ENCODE data around the gene CIAO3. TPM values are rescaled to one million over a fixed set of nuclear protein-coding genes. Genes with fewer than 3 reads are reported as not detected.

The CIAO3 gene
- total RNA-seq, 2 donors from 2014 or later, result 25.4 to 26.4 TPM

- H3K9me3 ChIP-seq, result no peaks in the 10 kb centered on the region
- H3K4me1 ChIP-seq, result peaks cover 30% of the 10 kb centered on the region
- TF ChIP-seq, protein P1, sequence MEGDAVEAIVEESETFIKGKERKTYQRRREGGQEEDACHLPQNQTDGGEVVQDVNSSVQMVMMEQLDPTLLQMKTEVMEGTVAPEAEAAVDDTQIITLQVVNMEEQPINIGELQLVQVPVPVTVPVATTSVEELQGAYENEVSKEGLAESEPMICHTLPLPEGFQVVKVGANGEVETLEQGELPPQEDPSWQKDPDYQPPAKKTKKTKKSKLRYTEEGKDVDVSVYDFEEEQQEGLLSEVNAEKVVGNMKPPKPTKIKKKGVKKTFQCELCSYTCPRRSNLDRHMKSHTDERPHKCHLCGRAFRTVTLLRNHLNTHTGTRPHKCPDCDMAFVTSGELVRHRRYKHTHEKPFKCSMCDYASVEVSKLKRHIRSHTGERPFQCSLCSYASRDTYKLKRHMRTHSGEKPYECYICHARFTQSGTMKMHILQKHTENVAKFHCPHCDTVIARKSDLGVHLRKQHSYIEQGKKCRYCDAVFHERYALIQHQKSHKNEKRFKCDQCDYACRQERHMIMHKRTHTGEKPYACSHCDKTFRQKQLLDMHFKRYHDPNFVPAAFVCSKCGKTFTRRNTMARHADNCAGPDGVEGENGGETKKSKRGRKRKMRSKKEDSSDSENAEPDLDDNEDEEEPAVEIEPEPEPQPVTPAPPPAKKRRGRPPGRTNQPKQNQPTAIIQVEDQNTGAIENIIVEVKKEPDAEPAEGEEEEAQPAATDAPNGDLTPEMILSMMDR (IDR thresholded peaks at IDR 0.05), result no peak
- TF ChIP-seq POLR2A (IDR thresholded peaks at IDR 0.05), result no peak
- intact Hi-C loops (cut with DNase I), result no loop called here
- no peak for DNase-seq
- no peak for ATAC-seq
- peaks cover 0 to 24% of the 10 kb centered on the region in 2 donors for H3K27me3 ChIP-seq
- H3K4me3 ChIP-seq, result no peak overlapping the region
- H3K27ac ChIP-seq, result no peak overlapping the region
- no peaks in the 10 kb centered on the region for H3K36me3 ChIP-seq (replicated peaks in 1 of 2; ENCODE audit: insufficient read depth in 1 of 2, low read depth in 2 of 2)
- WGBS, 2 donors, result 0% methylated on average over 28 of the region's 37 CpGs; no CpG with 5 or more reads in 1 of the 2 donors
These were observed 45.9 kb downstream of the CIAO3 start for GRCh38 chr16:694863-695354.

- Histone ChIP-seq H3K9me3 (no peaks in the 10 kb centered on the region), H3K27me3 (peaks cover 0 to 24% of the 10 kb centered on the region in 2 donors), H3K36me3 (replicated peaks in 1 of 2; ENCODE audit: insufficient read depth in 1 of 2, low read depth in 2 of 2) (no peaks in the 10 kb centered on the region), H3K4me3 (no peak overlapping the region), H3K27ac (no peak overlapping the region), H3K4me1 (peaks cover 36% of the 10 kb centered on the region)
- DNase-seq (no peak), ATAC-seq (no peak)
- intact Hi-C loops (cut with DNase I), result no loop called here
- 7 to 21% methylated on average over 12 to 57 of the region's 64 CpGs for WGBS, 2 donors
- TF ChIP-seq, protein P1 (IDR thresholded peaks at IDR 0.05), result no peak
- no peak for TF ChIP-seq POLR2A (IDR thresholded peaks at IDR 0.05)
These were observed 46.5 kb downstream of the CIAO3 start for GRCh38 chr16:694187-694862.

- intact Hi-C loops (cut with DNase I), result no loop called here
These were observed 47.0 kb downstream of the CIAO3 start for GRCh38 chr16:693766-694165.

GRCh38 chr16:693364-693763 is 47.4 kb downstream of the CIAO3 start:
- H3K27me3 ChIP-seq, result peaks cover 0 to 24% of the 10 kb centered on the region in 2 donors
- no peak for DNase-seq
- H3K27ac ChIP-seq, result no peak overlapping the region
- peaks cover 44% of the 10 kb centered on the region for H3K4me1 ChIP-seq
- intact Hi-C loops (cut with DNase I), result no loop called here
- no peak overlapping the region for H3K4me3 ChIP-seq
- ATAC-seq, result no peak
- no peak for TF ChIP-seq POLR2A (IDR thresholded peaks at IDR 0.05)
- TF ChIP-seq, protein P1 (IDR thresholded peaks at IDR 0.05), result no peak
- H3K9me3 ChIP-seq, result no peaks in the 10 kb centered on the region
- H3K36me3 ChIP-seq (replicated peaks in 1 of 2; ENCODE audit: insufficient read depth in 1 of 2, low read depth in 2 of 2), result no peaks in the 10 kb centered on the region
- 53% methylated on average over 22 of the region's 22 CpGs; no CpG with 5 or more reads in 1 of the 2 donors for WGBS, 2 donors

More at GRCh38 chr16:693766-694165, 47.0 kb downstream of the CIAO3 start:
- DNase-seq (no peak), ATAC-seq (no peak)
- H3K9me3 ChIP-seq, result no peaks in the 10 kb centered on the region
- H3K27ac ChIP-seq, result no peak overlapping the region
- no peak overlapping the region for H3K4me3 ChIP-seq
- 12 to 22% methylated on average over 7 to 14 of the region's 37 CpGs for WGBS, 2 donors
- H3K36me3 ChIP-seq (replicated peaks in 1 of 2; ENCODE audit: insufficient read depth in 1 of 2, low read depth in 2 of 2), result no peaks in the 10 kb centered on the region
- TF ChIP-seq, protein P1 (IDR thresholded peaks at IDR 0.05), result no peak
- TF ChIP-seq POLR2A (IDR thresholded peaks at IDR 0.05), result no peak
- H3K27me3 ChIP-seq, result peaks cover 0 to 24% of the 10 kb centered on the region in 2 donors
- peaks cover 42% of the 10 kb centered on the region for H3K4me1 ChIP-seq
